Measurements from ENCODE around the gene ZBTB8OS. TPM values are rescaled to one million over a fixed set of nuclear protein-coding genes. Genes with fewer than 3 reads are reported as not detected.

Gene ZBTB8OS
- total RNA-seq, 1 experiment from 2014 or later = 42.7 TPM

GRCh38 chr1:32606565-32607371 lies 43.6 kb downstream of the ZBTB8OS start:
- no peak overlapping the region for H3K4me2 ChIP-seq
- CTCF ChIA-PET = no interaction called here
- no TSS peak for BruUV-seq (replicated peaks)

GRCh38 chr1:32605711-32606424 lies 44.5 kb downstream of the ZBTB8OS start:
- intact Hi-C loops (cut with micrococcal nuclease; ENCODE audit: unreplicated experiment) = no loop called here
- H3K9me3 ChIP-seq (ENCODE audit: insufficient read depth, low read depth) = no peaks in the 10 kb centered on the region
- H3K9me2 ChIP-seq (ENCODE audit: insufficient read depth) = no peaks in the 10 kb centered on the region
- POLR2A ChIA-PET (ENCODE audit: unreplicated experiment) = no interaction called here
- no peaks in the 10 kb centered on the region for H3K36me3 ChIP-seq (ENCODE audit: low read depth)
- H3K4me1 ChIP-seq (replicated peaks; ENCODE audit: insufficient read depth) = no peaks in the 10 kb centered on the region
- H4K20me1 ChIP-seq (ENCODE audit: insufficient read depth) = no peaks in the 10 kb centered on the region
- no peak overlapping the region for H3K4me2 ChIP-seq
- H3K27me3 ChIP-seq (ENCODE audit: insufficient read depth, low read depth) = no peaks in the 10 kb centered on the region
- H3F3A ChIP-seq (ENCODE audit: insufficient read depth, low read depth) = no peaks in the 10 kb centered on the region
- CTCF ChIA-PET = no interaction called here
- no TSS peak for BruUV-seq (replicated peaks)
- no peak overlapping the region for H3K4me3 ChIP-seq
- DNase-seq = no peak
- no peak for TF ChIP-seq EZH2 (IDR thresholded peaks at IDR 0.05; ENCODE audit: low read depth)
- TF ChIP-seq, protein P1, sequence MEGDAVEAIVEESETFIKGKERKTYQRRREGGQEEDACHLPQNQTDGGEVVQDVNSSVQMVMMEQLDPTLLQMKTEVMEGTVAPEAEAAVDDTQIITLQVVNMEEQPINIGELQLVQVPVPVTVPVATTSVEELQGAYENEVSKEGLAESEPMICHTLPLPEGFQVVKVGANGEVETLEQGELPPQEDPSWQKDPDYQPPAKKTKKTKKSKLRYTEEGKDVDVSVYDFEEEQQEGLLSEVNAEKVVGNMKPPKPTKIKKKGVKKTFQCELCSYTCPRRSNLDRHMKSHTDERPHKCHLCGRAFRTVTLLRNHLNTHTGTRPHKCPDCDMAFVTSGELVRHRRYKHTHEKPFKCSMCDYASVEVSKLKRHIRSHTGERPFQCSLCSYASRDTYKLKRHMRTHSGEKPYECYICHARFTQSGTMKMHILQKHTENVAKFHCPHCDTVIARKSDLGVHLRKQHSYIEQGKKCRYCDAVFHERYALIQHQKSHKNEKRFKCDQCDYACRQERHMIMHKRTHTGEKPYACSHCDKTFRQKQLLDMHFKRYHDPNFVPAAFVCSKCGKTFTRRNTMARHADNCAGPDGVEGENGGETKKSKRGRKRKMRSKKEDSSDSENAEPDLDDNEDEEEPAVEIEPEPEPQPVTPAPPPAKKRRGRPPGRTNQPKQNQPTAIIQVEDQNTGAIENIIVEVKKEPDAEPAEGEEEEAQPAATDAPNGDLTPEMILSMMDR (conservative IDR thresholded peaks at IDR 0.05) = no peak
- no peak overlapping the region for H2AFZ ChIP-seq
- no peaks in the 10 kb centered on the region for H3K79me2 ChIP-seq (ENCODE audit: low read depth)
- H3K27ac ChIP-seq = no peak overlapping the region

More at GRCh38 chr1:32606565-32607371, 43.6 kb downstream of the ZBTB8OS start:
- Histone ChIP-seq H3K79me2 (ENCODE audit: low read depth) (no peaks in the 10 kb centered on the region), H3K36me3 (ENCODE audit: low read depth) (no peaks in the 10 kb centered on the region), H3K27me3 (ENCODE audit: insufficient read depth, low read depth) (no peaks in the 10 kb centered on the region), H3K27ac (no peak overlapping the region), H2AFZ (no peak overlapping the region), H3F3A (ENCODE audit: insufficient read depth, low read depth) (no peaks in the 10 kb centered on the region), H3K9me2 (ENCODE audit: insufficient read depth) (no peaks in the 10 kb centered on the region), H3K4me3 (no peak overlapping the region), H3K4me1 (replicated peaks; ENCODE audit: insufficient read depth) (no peaks in the 10 kb centered on the region), H3K9me3 (ENCODE audit: insufficient read depth, low read depth) (no peaks in the 10 kb centered on the region), H4K20me1 (ENCODE audit: insufficient read depth) (no peaks in the 10 kb centered on the region)
- TF ChIP-seq, protein P1 (conservative IDR thresholded peaks at IDR 0.05) = no peak
- intact Hi-C loops (cut with micrococcal nuclease; ENCODE audit: unreplicated experiment) = no loop called here
- DNase-seq = no peak
- POLR2A ChIA-PET (ENCODE audit: unreplicated experiment) = no interaction called here

DNA sequence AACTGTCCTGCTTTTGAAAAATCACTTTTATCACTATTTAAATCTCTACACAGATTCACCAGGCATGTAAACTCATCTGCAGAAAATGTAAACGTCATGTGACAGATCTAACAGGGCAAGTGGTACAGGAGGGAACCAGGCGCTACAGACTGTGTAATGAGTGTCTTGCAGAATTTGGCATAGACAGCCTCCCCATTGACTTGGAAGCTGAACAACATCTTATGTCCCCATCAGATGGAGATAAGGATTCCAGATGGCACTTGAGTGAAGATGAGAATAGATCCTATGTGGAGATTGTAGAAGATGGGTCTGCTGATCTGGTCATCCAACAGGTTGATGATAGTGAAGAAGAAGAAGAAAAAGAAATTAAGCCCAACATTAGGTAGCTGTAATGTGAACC lies 50.3 kb downstream of the ZBTB8OS start:
- H3K4me3 ChIP-seq = no peak overlapping the region
- intact Hi-C loops (cut with micrococcal nuclease; ENCODE audit: unreplicated experiment) = no loop called here
- no peaks in the 10 kb centered on the region for H3K9me3 ChIP-seq (ENCODE audit: insufficient read depth, low read depth)
- no peak for TF ChIP-seq EZH2 (IDR thresholded peaks at IDR 0.05; ENCODE audit: low read depth)
- TF ChIP-seq, protein P1 (conservative IDR thresholded peaks at IDR 0.05) = no peak
- H3F3A ChIP-seq (ENCODE audit: insufficient read depth, low read depth) = no peaks in the 10 kb centered on the region; the same call in 1 of the 2 replicates
- H3K27me3 ChIP-seq (ENCODE audit: insufficient read depth, low read depth) = no peaks in the 10 kb centered on the region
- no TSS peak for BruUV-seq (replicated peaks)
- H3K4me2 ChIP-seq = no peak overlapping the region
- CTCF ChIA-PET = no interaction called here
- H4K20me1 ChIP-seq (ENCODE audit: insufficient read depth) = no peaks in the 10 kb centered on the region
- H3K9me2 ChIP-seq (ENCODE audit: insufficient read depth) = no peaks in the 10 kb centered on the region
- H2AFZ ChIP-seq = no peak overlapping the region
- H3K27ac ChIP-seq = no peak overlapping the region
- H3K79me2 ChIP-seq (ENCODE audit: low read depth) = no peaks in the 10 kb centered on the region
- POLR2A ChIA-PET (ENCODE audit: unreplicated experiment) = no interaction called here
- no peaks in the 10 kb centered on the region for H3K4me1 ChIP-seq (replicated peaks; ENCODE audit: insufficient read depth)
- no peak for DNase-seq
- no peaks in the 10 kb centered on the region for H3K36me3 ChIP-seq (ENCODE audit: low read depth)

All from PC-9 (cell line).